GM19455 (cell line): ENCODE measurements around the gene MYOM1.
"Not testable (repeated sequence)": the region's sequence is repeated elsewhere in the genome, so short reads cannot be mapped to it uniquely, and the experiment has no call there.

Experiments
- ATAC-seq: cut with Tn5 transposase; IDR thresholded peaks from one replicate; pipeline ENCODE4 v1.9.1; 2021; ENCODE audit not compliant: unreplicated experiment

Gene MYOM1

DNA sequence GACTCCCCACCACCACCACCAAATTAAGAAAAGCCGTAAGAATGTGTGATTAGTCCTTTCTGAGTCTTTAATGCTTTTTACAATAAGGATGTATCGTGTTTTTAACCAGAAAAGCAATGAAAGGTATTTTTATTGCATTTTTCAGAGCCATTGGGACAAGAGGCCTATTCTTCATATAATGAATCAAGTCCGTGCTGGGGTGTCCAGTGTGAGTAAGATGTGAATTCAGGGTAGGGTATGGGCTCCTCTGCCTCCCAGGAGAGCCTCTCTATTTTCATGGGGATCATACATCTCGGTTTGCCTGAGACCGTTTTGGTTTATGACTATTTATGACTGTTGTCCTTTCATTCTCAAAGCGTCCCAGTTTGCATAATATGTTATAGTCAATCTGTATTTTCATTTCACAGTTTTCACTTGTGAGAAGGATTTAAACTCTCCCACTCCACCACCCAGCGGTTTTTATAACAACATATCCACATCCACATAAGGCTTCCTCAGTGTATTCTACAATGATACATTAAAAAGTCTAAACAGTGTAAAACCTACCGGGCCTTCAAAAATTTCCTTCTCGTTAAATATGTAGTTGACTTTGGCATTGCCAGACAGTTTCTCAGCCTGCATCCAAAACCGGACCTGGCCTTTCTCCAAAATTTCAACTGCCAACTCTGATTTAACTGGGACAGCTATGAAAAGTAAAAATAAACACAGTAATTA lies 126.0 kb downstream of the MYOM1 start:
- no peak for ATAC-seq

DNA sequence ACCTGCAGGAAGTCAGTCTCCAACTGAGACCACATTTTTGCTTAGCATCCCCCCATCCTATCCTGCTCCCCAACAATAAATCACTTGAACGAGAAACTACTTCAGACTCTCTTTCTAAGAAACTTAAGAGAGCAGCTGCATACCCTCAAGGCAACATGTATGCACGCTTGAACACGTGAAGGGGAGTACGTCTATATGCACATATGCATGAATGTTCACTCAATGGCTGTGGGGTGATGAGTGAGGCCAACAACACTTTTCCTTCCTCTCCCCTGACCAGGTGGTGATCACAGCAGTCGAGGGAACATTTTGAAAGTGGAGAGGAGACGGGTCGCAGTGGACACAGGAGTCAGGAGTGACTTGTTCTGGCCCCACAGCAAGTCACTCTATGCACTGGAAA lies 127.0 kb downstream of the MYOM1 start:
- no peak for ATAC-seq

DNA sequence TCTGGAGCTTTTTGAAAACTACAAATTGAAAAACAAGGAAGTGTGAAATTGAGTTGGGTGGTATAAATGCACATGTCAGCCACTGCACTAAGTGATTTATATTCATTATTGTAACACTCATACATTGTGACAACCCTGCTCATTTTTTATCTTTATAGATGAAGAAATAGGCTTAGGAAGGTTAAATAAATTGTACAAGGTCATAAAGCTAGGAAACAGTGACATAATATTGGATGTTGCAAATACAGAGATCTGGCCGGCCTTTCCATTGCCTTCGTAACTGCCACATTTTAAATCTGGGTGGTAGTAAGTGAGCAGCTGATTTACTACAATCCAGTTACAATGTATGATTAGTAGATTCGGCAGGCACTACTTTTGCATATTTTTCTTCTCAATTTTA lies 130.2 kb downstream of the MYOM1 start:
- no peak for ATAC-seq

DNA sequence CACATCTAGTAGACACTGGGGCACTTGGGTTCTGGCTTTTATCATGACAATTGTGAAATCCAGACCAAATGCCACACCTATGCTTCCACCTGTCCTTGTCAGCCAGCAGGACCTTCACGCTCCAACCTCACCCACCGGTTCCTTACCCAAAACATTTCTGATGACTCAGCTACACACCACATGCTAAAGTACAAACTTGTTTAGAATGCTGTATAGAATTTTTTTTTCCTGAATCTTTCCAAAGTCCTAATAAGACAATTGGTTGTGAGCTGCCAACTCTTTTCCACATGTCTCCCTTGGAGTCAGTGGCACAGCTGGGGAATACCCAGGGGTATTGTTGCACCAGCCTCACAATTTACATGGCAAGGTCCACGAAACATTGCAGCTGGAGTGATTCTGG lies 131.3 kb downstream of the MYOM1 start:
- no peak for ATAC-seq

DNA sequence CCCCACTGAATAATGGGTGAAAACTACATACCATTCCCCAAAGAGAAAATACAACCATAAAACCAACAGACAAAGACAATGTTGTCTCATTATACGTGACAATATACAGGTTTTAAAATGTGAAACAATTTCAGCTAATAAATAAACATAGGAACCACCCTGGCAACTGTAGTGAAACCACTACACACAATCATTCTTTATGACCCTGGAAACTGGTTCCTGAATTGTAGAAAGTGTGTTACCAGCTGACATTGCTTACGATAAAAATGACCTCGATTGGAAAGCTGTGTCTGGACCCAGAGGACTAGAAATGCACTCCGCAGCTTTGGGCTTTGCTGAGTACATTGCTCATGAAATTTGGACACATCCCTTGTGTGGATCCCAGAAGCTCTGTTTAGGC lies 132.9 kb downstream of the MYOM1 start:
- no peak for ATAC-seq

DNA sequence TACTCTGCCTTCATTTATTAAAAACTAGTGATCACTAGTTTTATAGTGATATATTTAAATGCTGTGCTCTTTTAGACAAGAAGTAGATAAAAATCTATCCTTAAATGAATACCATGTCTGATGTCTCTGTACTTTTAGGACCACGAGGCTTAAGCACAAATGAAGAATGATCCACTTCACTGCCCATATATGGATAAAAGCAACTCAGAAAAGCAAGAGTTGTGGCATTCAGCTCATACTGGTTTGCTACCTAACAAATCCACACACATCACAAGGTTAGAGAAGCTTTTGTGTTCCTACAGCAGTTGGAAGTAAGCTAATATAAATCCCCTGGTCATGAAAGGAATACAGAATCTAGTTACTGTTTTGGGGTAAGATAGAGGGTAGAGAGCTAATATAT lies 134.2 kb downstream of the MYOM1 start:
- no peak for ATAC-seq

DNA sequence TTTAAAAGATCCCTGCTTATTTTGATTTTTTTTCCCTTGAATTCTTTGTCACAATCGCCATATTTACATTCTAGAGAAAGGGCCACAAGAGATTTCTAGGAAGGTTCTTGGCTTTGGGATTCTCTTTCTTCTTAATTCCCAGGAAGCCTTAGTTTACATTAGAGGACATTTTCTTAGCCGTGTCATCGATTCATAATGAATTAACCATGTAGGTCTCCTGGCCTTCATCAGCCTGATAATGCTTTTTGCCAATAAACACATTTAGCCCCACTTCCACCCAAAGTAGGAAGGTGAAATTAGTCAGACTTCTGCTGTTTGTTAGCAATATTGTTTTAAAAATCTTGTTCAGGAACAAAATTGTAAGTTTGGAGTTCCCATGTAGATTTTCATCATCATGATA lies 135.6 kb downstream of the MYOM1 start:
- ATAC-seq: no peak

DNA sequence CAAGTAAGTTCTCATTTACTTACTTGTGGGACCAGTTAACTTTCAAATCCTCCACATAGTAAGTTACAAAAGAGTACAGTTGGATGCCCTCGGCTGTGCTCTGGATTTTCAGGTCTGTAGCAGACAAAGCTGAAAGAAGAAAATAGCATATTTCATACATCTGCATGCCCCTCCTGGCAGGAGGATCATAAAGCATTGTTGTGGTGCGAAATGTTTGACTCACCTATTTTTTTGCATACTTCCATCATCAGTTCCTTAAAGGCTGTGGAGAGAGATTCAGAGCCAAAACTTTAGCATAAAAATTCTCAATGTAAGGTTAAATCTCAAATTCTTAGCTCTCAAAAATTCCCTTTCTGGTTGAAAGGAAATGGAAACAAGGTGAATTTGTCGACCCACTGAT lies 136.0 kb downstream of the MYOM1 start:
- no peak for ATAC-seq

DNA sequence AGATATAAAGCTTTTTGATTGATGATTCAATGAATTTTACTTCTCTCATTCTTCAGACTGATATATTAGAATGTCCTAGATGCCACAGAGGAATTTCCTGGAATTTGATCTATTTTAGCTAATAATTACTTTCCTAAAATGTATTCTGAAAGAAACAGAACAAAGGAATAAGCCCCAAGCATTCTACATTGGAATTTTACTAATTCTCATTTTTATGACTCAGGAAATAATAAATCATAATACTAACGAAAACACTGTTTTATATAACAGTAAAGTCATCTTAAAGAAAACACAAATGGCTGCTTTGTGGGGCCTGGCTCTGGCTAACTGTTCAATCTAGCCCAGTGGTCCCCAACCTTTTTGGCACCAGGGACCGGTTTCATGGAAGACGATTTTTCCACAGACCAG lies 138.2 kb downstream of the MYOM1 start:
- no peak for ATAC-seq

DNA sequence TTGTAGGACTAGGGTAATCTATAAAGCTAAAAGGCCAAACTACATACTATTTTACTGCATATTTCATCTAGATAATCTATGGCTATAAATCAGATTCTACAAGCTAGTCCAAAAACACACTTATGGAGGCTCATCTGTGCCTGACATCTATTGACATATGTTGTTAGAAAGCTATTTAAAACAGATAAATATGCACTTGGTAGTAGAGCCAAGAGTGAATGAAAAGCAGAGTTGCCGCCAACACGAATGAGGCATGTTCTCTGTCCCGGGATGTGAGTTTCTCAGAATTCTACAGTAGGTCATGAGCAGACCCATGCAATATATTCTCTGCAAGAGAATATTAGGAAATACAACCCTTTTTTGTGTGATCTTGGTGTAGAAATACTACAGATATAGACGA lies 140.1 kb downstream of the MYOM1 start:
- no peak for ATAC-seq

DNA sequence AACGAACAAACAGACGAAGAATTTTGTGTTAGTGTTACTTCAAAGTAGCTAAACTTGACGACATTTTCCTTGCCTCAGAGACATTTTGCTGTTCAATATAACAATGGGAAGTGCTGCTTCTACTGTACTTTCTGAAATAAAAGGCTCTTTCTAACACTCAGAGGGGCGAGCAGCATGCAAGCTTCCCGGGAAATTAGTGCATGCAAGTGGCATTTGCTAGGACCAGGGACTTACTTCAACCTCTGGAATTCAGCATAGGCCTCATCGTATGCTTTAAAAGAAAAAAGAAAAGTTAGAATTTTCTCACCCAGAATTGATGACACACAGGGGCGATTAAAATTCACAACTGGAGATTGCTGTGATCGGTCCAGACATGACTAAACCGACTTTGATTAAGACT lies 144.3 kb downstream of the MYOM1 start:
- ATAC-seq: no peak

DNA sequence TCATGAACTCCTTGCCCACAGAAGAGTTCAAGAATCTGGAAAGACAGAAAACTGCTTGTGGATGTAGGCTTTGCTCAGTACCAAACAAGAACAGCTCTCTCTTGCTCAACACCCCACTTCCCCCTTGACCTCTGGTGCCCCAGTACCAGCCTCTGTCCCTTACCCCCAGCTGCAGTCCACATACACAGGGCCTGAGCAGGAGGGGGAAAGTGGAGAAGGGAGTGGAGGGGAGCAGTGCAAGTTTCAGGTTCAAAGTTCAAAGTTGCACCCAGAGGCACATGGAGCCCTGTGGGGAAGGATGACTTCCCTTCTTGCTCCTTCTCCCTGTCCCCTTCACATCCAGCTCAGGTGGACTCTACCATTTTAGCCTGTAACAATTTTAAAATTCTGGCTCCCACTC lies 145.7 kb downstream of the MYOM1 start:
- no peak for ATAC-seq

DNA sequence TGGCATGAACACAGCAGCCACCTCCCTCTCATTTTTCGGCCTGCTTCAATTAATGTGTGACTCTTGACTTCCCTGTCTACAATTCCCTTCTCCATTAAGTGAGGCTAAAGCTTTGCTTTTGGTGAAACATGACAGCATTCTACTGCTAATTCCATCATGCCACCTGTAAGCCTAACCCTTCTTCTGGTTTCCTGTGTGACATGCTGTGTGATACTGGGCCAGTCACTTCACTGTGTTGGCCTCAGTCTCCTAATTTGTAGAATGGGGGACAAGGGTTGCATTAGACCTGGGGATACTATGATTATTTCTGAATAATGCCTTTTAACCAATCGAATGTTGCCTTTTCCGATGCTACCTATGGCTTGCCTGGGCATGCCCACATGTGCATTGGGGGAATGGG lies 146.4 kb downstream of the MYOM1 start:
- ATAC-seq: not testable (repeated sequence)

DNA sequence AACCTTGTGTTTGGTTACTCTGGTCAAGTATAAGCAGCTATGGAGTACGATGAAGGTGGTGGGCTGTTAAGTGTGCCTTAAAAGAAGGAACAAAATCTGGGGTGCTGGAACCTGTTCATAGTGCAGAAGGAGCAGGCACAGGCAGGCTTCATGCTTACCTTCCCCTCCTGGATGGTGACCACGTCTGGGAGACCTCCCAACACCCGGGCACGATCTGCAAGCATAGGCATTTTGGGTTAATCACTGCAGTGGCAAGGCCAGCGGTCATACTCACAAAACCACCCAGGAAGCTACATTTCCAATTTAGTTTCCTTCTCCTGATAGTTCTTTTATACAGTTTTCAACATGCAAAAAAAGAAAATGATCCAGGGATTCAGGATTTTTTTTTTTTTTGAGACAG lies 148.1 kb downstream of the MYOM1 start:
- ATAC-seq: no peak

DNA sequence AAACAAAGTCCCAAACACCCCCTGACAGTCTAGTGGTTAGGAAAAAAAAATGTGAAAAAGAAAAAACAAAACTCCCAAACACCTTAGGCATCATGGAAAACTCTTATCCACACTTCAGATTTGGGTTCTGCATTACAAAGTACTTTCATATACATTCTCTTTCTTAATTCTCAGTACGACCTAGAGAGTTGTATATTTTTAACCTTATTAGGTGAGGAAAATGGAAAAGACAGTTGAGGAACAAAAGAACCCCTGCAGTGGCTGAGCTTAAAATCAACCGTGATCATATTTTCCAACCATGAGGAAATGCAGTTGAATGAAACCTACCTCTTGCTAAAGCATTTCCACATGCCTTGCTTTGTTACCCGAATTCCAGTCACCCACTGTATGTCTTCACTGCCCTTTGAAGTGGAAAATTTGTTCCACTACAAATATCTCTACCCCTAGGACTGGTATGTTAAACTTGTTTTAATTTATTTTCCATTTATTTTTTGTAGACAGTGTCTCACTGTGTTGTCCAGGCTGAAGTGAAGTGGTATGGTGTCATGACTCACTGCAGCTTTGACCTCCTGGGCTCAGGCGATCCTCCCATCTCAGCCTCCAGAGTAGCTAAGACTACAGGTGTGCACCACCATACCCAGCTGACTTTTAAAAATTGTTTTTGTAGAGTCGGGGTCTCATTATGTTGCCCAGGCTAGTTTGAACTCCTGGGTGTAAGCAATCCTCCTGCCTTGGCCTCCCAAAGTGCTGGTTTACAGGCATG lies 149.9 kb downstream of the MYOM1 start:
- no peak for ATAC-seq

DNA sequence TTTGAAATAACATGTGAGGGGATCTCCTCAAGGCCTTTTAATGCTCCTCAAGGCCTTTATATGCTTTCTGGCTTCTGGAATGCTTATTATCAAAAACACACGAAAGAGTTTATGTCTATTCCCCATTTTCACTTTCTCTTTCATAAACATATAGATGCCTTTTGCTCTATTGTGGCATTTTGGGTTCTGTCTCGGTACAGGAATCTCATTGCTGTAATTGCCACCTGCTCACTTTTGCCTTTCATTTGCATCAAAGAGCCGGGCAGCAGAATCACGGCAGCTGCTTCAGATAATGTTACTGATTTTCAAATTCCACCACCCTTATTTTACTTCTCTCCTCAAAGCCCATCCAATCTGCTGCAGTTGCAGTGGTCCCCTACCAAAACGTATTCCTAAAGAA lies 152.0 kb downstream of the MYOM1 start:
- ATAC-seq: no peak

DNA sequence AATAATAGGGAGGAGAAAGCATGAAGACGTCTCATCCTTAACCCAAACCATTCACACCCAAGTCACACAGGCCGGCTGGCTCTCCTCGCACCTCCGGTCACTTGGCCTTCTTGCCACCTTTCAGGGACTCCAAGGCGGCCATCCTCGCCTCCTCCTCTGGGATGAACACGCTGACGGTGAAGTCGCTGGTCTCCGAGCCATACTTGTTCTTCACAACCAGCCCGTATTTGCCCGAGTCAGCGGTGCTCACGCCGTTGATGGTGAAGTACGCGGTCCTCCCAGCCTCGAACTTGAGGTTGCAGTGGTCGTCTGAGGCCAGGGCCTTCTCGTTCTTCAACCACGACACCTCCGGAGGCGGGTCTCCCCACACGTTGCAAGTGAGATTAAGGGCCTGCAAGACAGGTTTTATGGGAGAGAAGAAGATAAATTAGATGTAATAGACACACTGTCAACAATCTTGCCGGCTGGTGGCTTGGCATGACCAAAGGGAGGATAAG lies 152.6 kb downstream of the MYOM1 start:
- no peak for ATAC-seq

DNA sequence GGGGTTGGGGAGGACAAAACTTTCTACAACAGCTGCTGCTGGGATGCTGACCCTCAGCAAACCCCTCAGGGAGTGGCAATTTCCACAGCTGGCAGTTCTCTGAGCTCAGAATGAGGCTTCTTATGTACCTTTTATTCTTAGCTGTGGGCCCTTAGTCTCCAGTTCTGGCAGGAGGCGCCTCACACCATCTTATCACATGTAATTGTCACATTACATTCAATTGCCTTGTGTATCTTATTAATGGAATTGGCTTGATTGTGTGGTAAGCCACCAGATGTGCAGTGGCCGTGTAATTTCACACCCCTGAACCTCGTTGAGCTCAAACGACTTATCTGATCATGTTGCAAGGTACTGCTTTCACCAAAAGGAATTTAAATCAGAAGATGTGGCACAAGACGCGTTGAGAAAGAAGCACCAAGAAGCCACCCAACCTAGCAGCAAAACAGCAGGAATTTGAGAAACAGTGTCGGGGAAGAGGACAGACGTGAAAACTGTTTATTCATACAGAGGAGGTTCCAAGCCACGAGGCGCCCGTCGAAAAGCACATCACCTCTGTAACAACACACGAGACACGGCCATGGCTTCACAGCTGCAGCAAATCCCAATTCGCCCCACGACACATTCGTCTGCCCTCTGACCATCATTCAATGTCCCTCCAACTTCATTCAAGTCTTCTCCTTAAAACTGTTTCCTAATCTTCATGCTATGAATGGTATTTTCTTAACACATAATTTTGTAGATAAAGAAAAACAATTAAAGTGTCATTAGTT lies 153.2 kb downstream of the MYOM1 start:
- no peak for ATAC-seq

DNA sequence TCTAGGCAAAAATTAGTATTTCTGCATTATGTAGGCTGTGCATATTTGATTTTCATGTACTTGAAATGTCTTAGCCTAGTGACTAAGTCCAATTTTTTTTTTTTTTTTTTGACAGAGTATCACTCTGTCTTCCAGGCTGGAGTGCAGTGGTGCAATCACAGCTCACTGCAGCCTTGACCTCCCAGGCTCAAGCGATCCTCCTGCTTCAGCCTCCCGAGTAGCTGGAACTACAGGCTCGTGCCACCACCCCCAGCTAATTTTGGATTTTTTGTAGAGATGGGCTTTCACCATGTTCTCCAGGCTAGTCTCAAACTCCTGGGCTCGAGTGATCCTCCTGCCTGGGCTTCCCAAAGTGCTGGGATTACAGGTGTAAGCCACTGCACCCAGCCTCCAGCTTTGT lies 156.0 kb downstream of the MYOM1 start:
- not testable (repeated sequence) for ATAC-seq

DNA sequence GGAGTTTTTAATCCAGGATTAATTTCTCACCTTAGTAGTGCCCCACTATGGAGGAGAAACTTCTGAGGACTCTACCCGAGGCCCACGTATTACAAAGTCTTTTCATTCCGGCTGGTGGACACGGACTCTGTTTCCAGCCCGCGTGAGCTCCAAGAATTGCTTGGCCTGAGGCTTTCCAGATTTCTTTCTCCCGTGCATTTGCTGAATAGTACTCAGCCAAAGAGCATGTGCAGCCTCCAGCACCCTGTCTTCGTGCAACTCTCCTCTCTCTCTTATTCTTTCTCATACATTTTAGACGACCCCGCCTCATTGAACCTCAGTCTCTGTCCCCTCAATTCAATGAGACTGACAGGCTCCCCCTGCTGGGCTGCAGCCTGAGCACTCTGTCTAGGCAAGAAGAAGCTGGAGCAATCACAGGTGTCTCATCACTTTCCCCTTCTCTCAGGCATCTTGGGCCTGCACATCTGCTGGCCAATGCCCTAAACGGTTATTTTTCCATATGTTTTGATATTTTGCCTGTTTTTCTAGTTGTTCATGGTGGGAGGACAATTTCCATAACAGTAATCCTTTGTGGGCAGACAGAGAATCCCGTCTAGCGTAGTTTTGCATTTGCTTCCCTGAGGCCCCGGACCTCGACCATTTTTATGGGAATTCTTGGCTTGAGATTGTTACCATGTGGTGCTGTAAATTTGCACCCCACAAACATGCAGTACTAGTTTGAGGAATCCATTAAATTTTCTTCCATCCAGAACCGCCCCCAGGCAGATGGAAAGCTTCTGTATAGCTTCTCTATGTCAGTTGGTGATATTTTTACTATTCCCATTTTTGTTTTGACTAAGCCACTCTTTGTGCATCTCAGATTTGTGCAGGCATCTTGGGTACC lies 156.7 kb downstream of the MYOM1 start:
- no peak for ATAC-seq
